Upper lobe of left lung (tissue), 4 donors: Measurements from ENCODE around the gene GNB1L.

Experiments
- CTCF ChIP-seq, 6 experiments: fragments of 450-650 bp in 4 of 6; fragments of 200-600 bp in 2 of 6; sonication (generic) in 2 of 6; IDR thresholded peaks; one replicate each; pipeline ENCODE4 v1.5.1; 2016 to 2019; ENCODE audit warnings: antibody characterized with exemption in 6 of 6
- EP300 ChIP-seq, 4 donors: sonication (generic); formaldehyde crosslinking; IDR thresholded peaks; one replicate each; pipeline ENCODE4 v1.5.1; 2017; ENCODE audit warnings: antibody characterized with exemption in 4 of 4, control low read depth in 2 of 4
- POLR2A ChIP-seq, 4 donors: fragments of 450-650 bp; IDR thresholded peaks; one replicate each; pipeline ENCODE4 v1.5.1; 2016 to 2017; ENCODE audit warnings: antibody characterized with exemption in 4 of 4, mild to moderate bottlenecking in 2 of 4
- POLR2AphosphoS5 ChIP-seq, 2 donors: sonication (generic); formaldehyde crosslinking; IDR thresholded peaks; one replicate each; pipeline ENCODE4 v1.5.1; 2017; ENCODE audit warnings: antibody characterized with exemption in 2 of 2

GRCh38 chr22:19759427-19760057 is 95.1 kb downstream of the GNB1L start:
- no peak for TF ChIP-seq CTCF (IDR thresholded peaks at IDR 0.05)
- TF ChIP-seq POLR2A (IDR thresholded peaks at IDR 0.05) = no peak
- no peak for TF ChIP-seq POLR2AphosphoS5 (IDR thresholded peaks at IDR 0.05)
- no peak for TF ChIP-seq EP300 (IDR thresholded peaks at IDR 0.05)
